Measurements from ENCODE around the gene IQCH.

- TF ChIP-seq CTCF (IDR thresholded peaks at IDR 0.05): no peak
- TF ChIP-seq POLR2A (IDR thresholded peaks at IDR 0.05): no peak
These were observed 19.6 kb downstream of the IQCH start for GRCh38 chr15:67274236-67274635.
